SK-N-SH treated with all-trans-retinoic acid at 6 μM for 48 hours (cell line): ENCODE data around the gene RAD23A.

Source experiments
- ATAC-seq: fragments of 200-7000 bp; cut with Tn5 transposase; 3 replicates; pipeline ENCODE4 v1.9.1; 2020; ENCODE audit warnings: mild to moderate bottlenecking, moderate library complexity
- ARNTL ChIP-seq: fragments of 450-650 bp; formaldehyde crosslinking; IDR thresholded peaks from 2 replicates; pipeline ENCODE4 v1.5.0; 2020; ENCODE audit warnings: low read depth, mild to moderate bottlenecking, moderate library complexity, borderline replicate concordance
- BACH2 ChIP-seq: fragments of 250-450 bp; sonication (Bioruptor Pico); IDR thresholded peaks from 2 replicates; pipeline ENCODE4 v1.9.0; 2021; ENCODE audit warnings: mild to moderate bottlenecking, borderline replicate concordance
- CSDC2 ChIP-seq: fragments of 250-450 bp; sonication (Bioruptor Pico); IDR thresholded peaks from 2 replicates; pipeline ENCODE4 v1.5.0; 2020; ENCODE audit warnings: mild to moderate bottlenecking, moderate library complexity
- ESRRG ChIP-seq: fragments of 250-450 bp; sonication (Bioruptor Pico); IDR thresholded peaks from 2 replicates; pipeline ENCODE4 v1.6.1; 2021; ENCODE audit warnings: mild to moderate bottlenecking
- GLIS3 ChIP-seq: fragments of 250-450 bp; sonication (Bioruptor Pico); IDR thresholded peaks from 2 replicates; pipeline ENCODE4 v1.5.0; 2020; ENCODE audit warnings: mild to moderate bottlenecking, moderate library complexity
- ISL1 ChIP-seq: fragments of 250-450 bp; sonication (Bioruptor Pico); IDR thresholded peaks from 2 replicates; pipeline ENCODE4 v2.1.2; 2022; ENCODE audit warnings: mild to moderate bottlenecking, moderate library complexity
- OSR1 ChIP-seq: fragments of 250-450 bp; sonication (Bioruptor Pico); IDR thresholded peaks from 2 replicates; pipeline ENCODE4 v1.8.0; 2022; ENCODE audit warnings: moderate library complexity, mild to moderate bottlenecking, inconsistent platforms
- PPARA ChIP-seq: fragments of 250-450 bp; sonication (Bioruptor Pico); IDR thresholded peaks from 2 replicates; pipeline ENCODE4 v1.5.0; 2020; ENCODE audit warnings: mild to moderate bottlenecking, borderline replicate concordance
- RARB ChIP-seq: fragments of 250-450 bp; sonication (Bioruptor Pico); IDR thresholded peaks from 2 replicates; pipeline ENCODE4 v1.8.0; 2021; ENCODE audit warnings: mild to moderate bottlenecking, moderate library complexity
- SNAI2 ChIP-seq: fragments of 250-450 bp; sonication (Bioruptor Pico); IDR thresholded peaks from 2 replicates; pipeline ENCODE4 v1.5.0; 2020; ENCODE audit warnings: mild to moderate bottlenecking, moderate library complexity
- TCF4 ChIP-seq: fragments of 250-450 bp; sonication (Bioruptor Pico); IDR thresholded peaks from 2 replicates; pipeline ENCODE4 v1.8.0; 2021; ENCODE audit warnings: mild to moderate bottlenecking, moderate library complexity, borderline replicate concordance
- TOX ChIP-seq: fragments of 250-450 bp; sonication (Bioruptor Pico); IDR thresholded peaks from 2 replicates; pipeline ENCODE4 v1.8.0; 2021; ENCODE audit warnings: mild to moderate bottlenecking, moderate library complexity, borderline replicate concordance
- ZC3H10 ChIP-seq: fragments of 250-450 bp; sonication (Bioruptor Pico); IDR thresholded peaks from 2 replicates; pipeline ENCODE4 v1.5.1; 2021; ENCODE audit warnings: mild to moderate bottlenecking, moderate library complexity
- ZFP3 ChIP-seq: fragments of 250-450 bp; sonication (Bioruptor Pico); IDR thresholded peaks from 2 replicates; pipeline ENCODE4 v1.5.0; 2020; ENCODE audit warnings: mild to moderate bottlenecking, moderate library complexity
- ZFP30 ChIP-seq: fragments of 450-650 bp; formaldehyde crosslinking; IDR thresholded peaks from 2 replicates; pipeline ENCODE4 v1.5.0; 2022; ENCODE audit warnings: mild to moderate bottlenecking, moderate library complexity
- ZNF565 ChIP-seq: fragments of 450-650 bp; formaldehyde crosslinking; conservative IDR thresholded peaks from 2 replicates; pipeline ENCODE4 v1.5.0; 2020; ENCODE audit warnings: low read depth, mild to moderate bottlenecking, moderate library complexity
- ZNF70 ChIP-seq: fragments of 450-650 bp; formaldehyde crosslinking; IDR thresholded peaks from 2 replicates; pipeline ENCODE4 v1.5.0; 2020; ENCODE audit warnings: mild to moderate bottlenecking, moderate library complexity
- TF ChIP-seq, protein P1 (sequence below): fragments of 250-450 bp; sonication (Bioruptor Pico); IDR thresholded peaks from 2 replicates; pipeline ENCODE4 v1.5.1; 2020; ENCODE audit warnings: low read depth, mild to moderate bottlenecking, moderate library complexity
- TF ChIP-seq, protein P2 (sequence below): fragments of 250-450 bp; sonication (Bioruptor Pico); IDR thresholded peaks from 2 replicates; pipeline ENCODE4 v1.5.1; 2021; ENCODE audit warnings: mild to moderate bottlenecking, moderate library complexity
- TF ChIP-seq, protein P3 (sequence below): fragments of 250-450 bp; sonication (Bioruptor Pico); IDR thresholded peaks from 2 replicates; pipeline ENCODE4 v1.8.0; 2021; ENCODE audit warnings: low read depth, mild to moderate bottlenecking, moderate library complexity, borderline replicate concordance
- TF ChIP-seq, protein P4 (sequence below): fragments of 250-450 bp; sonication (Bioruptor Pico); IDR thresholded peaks from 2 replicates; pipeline ENCODE4 v1.8.0; 2020; ENCODE audit warnings: mild to moderate bottlenecking, moderate library complexity, borderline replicate concordance

The RAD23A gene

DNA sequence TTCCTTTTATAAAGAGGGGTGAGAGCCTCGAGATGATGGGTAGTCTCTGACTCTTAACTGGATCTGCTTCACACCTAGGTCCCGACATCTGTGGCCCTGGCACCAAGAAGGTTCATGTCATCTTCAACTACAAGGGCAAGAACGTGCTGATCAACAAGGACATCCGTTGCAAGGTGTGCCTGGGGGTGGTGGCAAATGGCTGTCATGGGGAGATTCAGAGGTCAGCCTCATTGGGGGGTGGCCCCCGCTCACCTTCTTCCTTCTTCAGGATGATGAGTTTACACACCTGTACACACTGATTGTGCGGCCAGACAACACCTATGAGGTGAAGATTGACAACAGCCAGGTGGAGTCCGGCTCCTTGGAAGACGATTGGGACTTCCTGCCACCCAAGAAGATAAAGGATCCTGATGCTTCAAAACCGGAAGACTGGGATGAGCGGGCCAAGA lies 5.7 kb upstream of the RAD23A start:
- TF ChIP-seq ARNTL (CRISPR knock-in tag) (no peak), CSDC2 (CRISPR knock-in tag) (no peak), RARB (CRISPR knock-in tag) (no peak)
- TF ChIP-seq, protein P1, sequence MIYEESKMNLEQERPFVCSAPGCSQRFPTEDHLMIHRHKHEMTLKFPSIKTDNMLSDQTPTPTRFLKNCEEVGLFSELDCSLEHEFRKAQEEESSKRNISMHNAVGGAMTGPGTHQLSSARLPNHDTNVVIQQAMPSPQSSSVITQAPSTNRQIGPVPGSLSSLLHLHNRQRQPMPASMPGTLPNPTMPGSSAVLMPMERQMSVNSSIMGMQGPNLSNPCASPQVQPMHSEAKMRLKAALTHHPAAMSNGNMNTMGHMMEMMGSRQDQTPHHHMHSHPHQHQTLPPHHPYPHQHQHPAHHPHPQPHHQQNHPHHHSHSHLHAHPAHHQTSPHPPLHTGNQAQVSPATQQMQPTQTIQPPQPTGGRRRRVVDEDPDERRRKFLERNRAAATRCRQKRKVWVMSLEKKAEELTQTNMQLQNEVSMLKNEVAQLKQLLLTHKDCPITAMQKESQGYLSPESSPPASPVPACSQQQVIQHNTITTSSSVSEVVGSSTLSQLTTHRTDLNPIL (CRISPR knock-in tag) = no peak
- TF ChIP-seq, protein P2, sequence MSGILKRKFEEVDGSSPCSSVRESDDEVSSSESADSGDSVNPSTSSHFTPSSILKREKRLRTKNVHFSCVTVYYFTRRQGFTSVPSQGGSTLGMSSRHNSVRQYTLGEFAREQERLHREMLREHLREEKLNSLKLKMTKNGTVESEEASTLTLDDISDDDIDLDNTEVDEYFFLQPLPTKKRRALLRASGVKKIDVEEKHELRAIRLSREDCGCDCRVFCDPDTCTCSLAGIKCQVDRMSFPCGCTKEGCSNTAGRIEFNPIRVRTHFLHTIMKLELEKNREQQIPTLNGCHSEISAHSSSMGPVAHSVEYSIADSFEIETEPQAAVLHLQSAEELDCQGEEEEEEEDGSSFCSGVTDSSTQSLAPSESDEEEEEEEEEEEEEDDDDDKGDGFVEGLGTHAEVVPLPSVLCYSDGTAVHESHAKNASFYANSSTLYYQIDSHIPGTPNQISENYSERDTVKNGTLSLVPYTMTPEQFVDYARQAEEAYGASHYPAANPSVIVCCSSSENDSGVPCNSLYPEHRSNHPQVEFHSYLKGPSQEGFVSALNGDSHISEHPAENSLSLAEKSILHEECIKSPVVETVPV (CRISPR knock-in tag) = no peak
- TF ChIP-seq, all 23 proteins: peak for 0
- ATAC-seq = no peak

DNA sequence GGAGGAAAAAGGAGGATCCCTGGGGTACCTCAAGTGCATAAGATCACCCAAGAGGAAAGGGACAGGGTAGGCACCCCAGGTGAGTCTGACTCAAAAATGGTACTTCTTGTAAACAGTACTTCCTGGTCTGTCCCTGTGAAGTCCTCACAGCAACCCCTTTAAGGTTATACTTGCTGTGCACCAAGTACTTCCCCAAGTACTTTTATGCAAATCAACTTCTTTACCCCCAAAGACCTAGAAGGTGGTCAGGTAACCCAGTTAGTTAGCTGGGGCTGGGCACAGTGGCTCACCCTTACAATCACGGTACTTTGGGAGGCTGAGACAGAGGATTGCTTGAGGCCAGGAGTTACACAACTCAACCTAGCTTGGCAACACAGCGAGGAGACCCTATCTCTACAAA lies 4.8 kb upstream of the RAD23A start:
- no peak for ATAC-seq
- TF ChIP-seq ESRRG (CRISPR knock-in tag) (no peak), ZFP30 (no peak), ZFP3 (CRISPR knock-in tag) (no peak), OSR1 (no peak), TCF4 (no peak), ARNTL (CRISPR knock-in tag) (no peak), ISL1 (CRISPR knock-in tag) (no peak), ZC3H10 (CRISPR knock-in tag) (no peak), GLIS3 (CRISPR knock-in tag) (no peak), ZNF565 (no peak), TOX (CRISPR knock-in tag) (no peak)

DNA sequence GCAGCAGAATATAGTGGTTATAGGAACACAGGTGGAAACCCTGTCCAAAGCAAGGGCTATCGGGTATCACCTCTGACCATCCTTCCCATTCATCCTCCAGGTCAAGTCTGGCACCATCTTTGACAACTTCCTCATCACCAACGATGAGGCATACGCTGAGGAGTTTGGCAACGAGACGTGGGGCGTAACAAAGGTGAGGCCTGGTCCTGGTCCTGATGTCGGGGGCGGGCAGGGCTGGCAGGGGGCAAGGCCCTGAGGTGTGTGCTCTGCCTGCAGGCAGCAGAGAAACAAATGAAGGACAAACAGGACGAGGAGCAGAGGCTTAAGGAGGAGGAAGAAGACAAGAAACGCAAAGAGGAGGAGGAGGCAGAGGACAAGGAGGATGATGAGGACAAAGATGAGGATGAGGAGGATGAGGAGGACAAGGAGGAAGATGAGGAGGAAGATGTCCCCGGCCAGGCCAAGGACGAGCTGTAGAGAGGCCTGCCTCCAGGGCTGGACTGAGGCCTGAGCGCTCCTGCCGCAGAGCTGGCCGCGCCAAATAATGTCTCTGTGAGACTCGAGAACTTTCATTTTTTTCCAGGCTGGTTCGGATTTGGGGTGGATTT lies 2.1 kb upstream of the RAD23A start:
- TF ChIP-seq RARB (CRISPR knock-in tag) = no peak
- no peak for TF ChIP-seq ZNF70 (CRISPR knock-in tag)
- no peak for TF ChIP-seq PPARA
- TF ChIP-seq, protein P2 (CRISPR knock-in tag) = no peak
- no peak for TF ChIP-seq ZFP3 (CRISPR knock-in tag)
- TF ChIP-seq OSR1 = no peak
- ATAC-seq = no peak

DNA sequence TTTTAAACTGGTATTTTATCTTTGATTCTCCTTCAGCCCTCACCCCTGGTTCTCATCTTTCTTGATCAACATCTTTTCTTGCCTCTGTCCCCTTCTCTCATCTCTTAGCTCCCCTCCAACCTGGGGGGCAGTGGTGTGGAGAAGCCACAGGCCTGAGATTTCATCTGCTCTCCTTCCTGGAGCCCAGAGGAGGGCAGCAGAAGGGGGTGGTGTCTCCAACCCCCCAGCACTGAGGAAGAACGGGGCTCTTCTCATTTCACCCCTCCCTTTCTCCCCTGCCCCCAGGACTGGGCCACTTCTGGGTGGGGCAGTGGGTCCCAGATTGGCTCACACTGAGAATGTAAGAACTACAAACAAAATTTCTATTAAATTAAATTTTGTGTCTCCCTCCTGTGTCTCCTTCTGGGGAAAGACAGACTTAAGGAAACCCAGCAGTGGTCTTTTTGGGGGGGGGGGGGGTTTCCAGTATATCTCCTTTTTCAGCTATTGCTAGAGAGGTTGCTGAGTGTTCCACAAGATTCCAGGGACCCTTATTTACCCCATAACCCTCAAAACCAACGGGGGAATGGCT lies 1.5 kb upstream of the RAD23A start:
- TF ChIP-seq SNAI2 (CRISPR knock-in tag) = no peak
- no peak for TF ChIP-seq TCF4
- TF ChIP-seq, protein P2 (CRISPR knock-in tag) = no peak
- TF ChIP-seq, protein P3, sequence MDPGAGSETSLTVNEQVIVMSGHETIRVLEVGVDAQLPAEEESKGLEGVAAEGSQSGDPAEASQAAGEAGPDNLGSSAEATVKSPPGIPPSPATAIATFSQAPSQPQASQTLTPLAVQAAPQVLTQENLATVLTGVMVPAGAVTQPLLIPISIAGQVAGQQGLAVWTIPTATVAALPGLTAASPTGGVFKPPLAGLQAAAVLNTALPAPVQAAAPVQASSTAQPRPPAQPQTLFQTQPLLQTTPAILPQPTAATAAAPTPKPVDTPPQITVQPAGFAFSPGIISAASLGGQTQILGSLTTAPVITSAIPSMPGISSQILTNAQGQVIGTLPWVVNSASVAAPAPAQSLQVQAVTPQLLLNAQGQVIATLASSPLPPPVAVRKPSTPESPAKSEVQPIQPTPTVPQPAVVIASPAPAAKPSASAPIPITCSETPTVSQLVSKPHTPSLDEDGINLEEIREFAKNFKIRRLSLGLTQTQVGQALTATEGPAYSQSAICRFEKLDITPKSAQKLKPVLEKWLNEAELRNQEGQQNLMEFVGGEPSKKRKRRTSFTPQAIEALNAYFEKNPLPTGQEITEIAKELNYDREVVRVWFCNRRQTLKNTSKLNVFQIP (CRISPR knock-in tag) = no peak
- TF ChIP-seq ZNF70 (CRISPR knock-in tag) = no peak
- TF ChIP-seq TOX (CRISPR knock-in tag) = no peak
- no peak for TF ChIP-seq OSR1
- no peak for TF ChIP-seq RARB (CRISPR knock-in tag)
- no peak for TF ChIP-seq ARNTL (CRISPR knock-in tag)
- TF ChIP-seq, protein P4, sequence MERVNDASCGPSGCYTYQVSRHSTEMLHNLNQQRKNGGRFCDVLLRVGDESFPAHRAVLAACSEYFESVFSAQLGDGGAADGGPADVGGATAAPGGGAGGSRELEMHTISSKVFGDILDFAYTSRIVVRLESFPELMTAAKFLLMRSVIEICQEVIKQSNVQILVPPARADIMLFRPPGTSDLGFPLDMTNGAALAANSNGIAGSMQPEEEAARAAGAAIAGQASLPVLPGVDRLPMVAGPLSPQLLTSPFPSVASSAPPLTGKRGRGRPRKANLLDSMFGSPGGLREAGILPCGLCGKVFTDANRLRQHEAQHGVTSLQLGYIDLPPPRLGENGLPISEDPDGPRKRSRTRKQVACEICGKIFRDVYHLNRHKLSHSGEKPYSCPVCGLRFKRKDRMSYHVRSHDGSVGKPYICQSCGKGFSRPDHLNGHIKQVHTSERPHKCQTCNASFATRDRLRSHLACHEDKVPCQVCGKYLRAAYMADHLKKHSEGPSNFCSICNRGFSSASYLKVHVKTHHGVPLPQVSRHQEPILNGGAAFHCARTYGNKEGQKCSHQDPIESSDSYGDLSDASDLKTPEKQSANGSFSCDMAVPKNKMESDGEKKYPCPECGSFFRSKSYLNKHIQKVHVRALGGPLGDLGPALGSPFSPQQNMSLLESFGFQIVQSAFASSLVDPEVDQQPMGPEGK (CRISPR knock-in tag) = no peak
- TF ChIP-seq ZC3H10 (CRISPR knock-in tag) = no peak
- TF ChIP-seq BACH2 (CRISPR knock-in tag) = no peak
- no peak for TF ChIP-seq ESRRG (CRISPR knock-in tag)
- no peak for ATAC-seq
